PC-3 (cell line): ENCODE data around the gene KSR1. TPM values are rescaled to one million over a fixed set of nuclear protein-coding genes. Genes with fewer than 3 reads are reported as not detected.

ENCODE experiments used
- ATAC-seq: fragments of 200-7000 bp; cut with Tn5 transposase; 2 replicates; pipeline ENCODE4 v1.9.1; 2020; ENCODE audit warnings: mild to moderate bottlenecking, moderate library complexity
- BruUV-seq: library from RNA; stranded (reverse); fragments of 400-500 nt; replicated peaks from 2 replicates; lab custom pipeline; 2021; lab: Mats Ljungman, UMichigan
- CTCF ChIA-PET: fragments of 300-600 bp; sonication (Branson Sonifier 250); formaldehyde crosslinking; loops from one replicate; lab custom pipeline; 2022; ENCODE audit warnings: antibody characterized with exemption; lab: Charles Lee
- POLR2A ChIA-PET: fragments of 300-600 bp; sonication (Branson Sonifier 250); formaldehyde crosslinking; loops from one replicate; lab custom pipeline; 2022; ENCODE audit warnings: antibody characterized with exemption; ENCODE audit not compliant: unreplicated experiment; lab: Charles Lee
- DNase-seq: peaks from one replicate; pipeline ENCODE4 v3.0.0-alpha.2; 2015
- H2AFZ ChIP-seq: fragments of 300-600 bp; sonication (generic); 2 replicates; pipeline ENCODE4 v1.6.0; 2016; ENCODE audit warnings: antibody characterized with exemption, low read length
- H3F3A ChIP-seq: fragments of 300-600 bp; sonication (generic); one replicate; pipeline ENCODE4 v1.6.0; 2017; ENCODE audit warnings: antibody characterized with exemption, low read length, control low read depth, mild to moderate bottlenecking; ENCODE audit not compliant: unreplicated experiment
- H3K27ac ChIP-seq: fragments of 300-600 bp; sonication (generic); 2 replicates; pipeline ENCODE4 v1.5.1; 2016; ENCODE audit warnings: mild to moderate bottlenecking, low read length
- H3K27me3 ChIP-seq: fragments of 300-600 bp; sonication (generic); 2 replicates; pipeline ENCODE4 v1.6.1; 2016; ENCODE audit warnings: low read length, mixed read lengths
- H3K36me3 ChIP-seq: fragments of 300-600 bp; sonication (generic); 2 replicates; pipeline ENCODE4 v1.6.1; 2016; ENCODE audit warnings: low read depth, mixed run types, low read length, mixed read lengths
- H3K4me1 ChIP-seq: fragments of 300-600 bp; sonication (generic); 2 replicates; pipeline ENCODE4 v1.5.1; 2016; ENCODE audit warnings: low read length; ENCODE audit not compliant: insufficient read depth
- H3K4me2 ChIP-seq: fragments of 300-600 bp; sonication (generic); 2 replicates; pipeline ENCODE4 v1.6.0; 2016; ENCODE audit warnings: low read length
- H3K4me3 ChIP-seq: fragments of 300-600 bp; sonication (generic); 2 replicates; pipeline ENCODE4 v1.5.1; 2016; ENCODE audit warnings: mild to moderate bottlenecking, low read length, mixed read lengths
- H3K79me2 ChIP-seq: fragments of 300-600 bp; sonication (generic); 2 replicates; pipeline ENCODE4 v1.6.1; 2017; ENCODE audit warnings: low read length, mixed read lengths
- H3K9ac ChIP-seq: fragments of 300-600 bp; sonication (generic); 2 replicates; pipeline ENCODE4 v1.6.0; 2016; ENCODE audit warnings: mild to moderate bottlenecking, low read length
- H3K9me2 ChIP-seq: fragments of 300-600 bp; sonication (generic); replicated peaks from 2 replicates; pipeline ENCODE4 v1.6.1; 2016; ENCODE audit warnings: mixed run types, low read length, mixed read lengths
- H3K9me3 ChIP-seq: fragments of 300-600 bp; sonication (generic); 2 replicates; pipeline ENCODE4 v1.6.1; 2016; ENCODE audit warnings: low read length, mixed read lengths
- H4K20me1 ChIP-seq: fragments of 300-600 bp; sonication (generic); 2 replicates; pipeline ENCODE4 v1.6.1; 2016; ENCODE audit warnings: low read length, mixed read lengths
- CTCF ChIP-seq: fragments of 300-600 bp; sonication (generic); conservative IDR thresholded peaks from 2 replicates; pipeline ENCODE4 v1.5.1; 2017; ENCODE audit warnings: antibody characterized with exemption, low read depth, mild to moderate bottlenecking, low read length
- EZH2 ChIP-seq: fragments of 300-600 bp; sonication (generic); IDR thresholded peaks from one replicate; pipeline ENCODE4 v1.6.1; 2017; ENCODE audit warnings: antibody characterized with exemption, mild to moderate bottlenecking, low read length; ENCODE audit not compliant: unreplicated experiment
- EZH2phosphoT487 ChIP-seq: fragments of 300-600 bp; sonication (generic); IDR thresholded peaks from 2 replicates; pipeline ENCODE4 v1.6.1; 2018; ENCODE audit warnings: mild to moderate bottlenecking, antibody characterized with exemption, low read length, borderline replicate concordance
- intact Hi-C: fragments of 100-400 bp; cut with micrococcal nuclease; formaldehyde crosslinking; loops from 2 replicates; pipeline ENCODE4 v1.9.0; 2023
- total RNA-seq: library from RNA; depleted of rRNA; stranded (reverse); fragments of >200 nt; gene quantifications from 2 replicates; pipeline ENCODE4 v1.2.3, GENCODE V29; 2014

The KSR1 gene
- total RNA-seq, 1 experiment from 2014 or later, result 1.0 TPM

- no peak overlapping the region for H3K27ac ChIP-seq
- BruUV-seq, result no TSS peak
- no peak overlapping the region for H2AFZ ChIP-seq
- H3K9ac ChIP-seq, result no peak overlapping the region
- ChIA-PET CTCF (no interaction called here), POLR2A (no interaction called here)
- no peaks in the 10 kb centered on the region for H3K79me2 ChIP-seq
- ATAC-seq (no peak), DNase-seq (no peak)
- intact Hi-C loops, result no loop called here
- H3K4me3 ChIP-seq, result no peak overlapping the region
- no peaks in the 10 kb centered on the region for H3K36me3 ChIP-seq
- no peaks in the 10 kb centered on the region for H3K9me3 ChIP-seq
- H3F3A ChIP-seq, result no peaks in the 10 kb centered on the region
- no peaks in the 10 kb centered on the region for H3K4me1 ChIP-seq
- H4K20me1 ChIP-seq, result no peaks in the 10 kb centered on the region
- H3K9me2 ChIP-seq, result no peaks in the 10 kb centered on the region
- no peaks in the 10 kb centered on the region for H3K27me3 ChIP-seq
- no peak for TF ChIP-seq EZH2phosphoT487
- TF ChIP-seq CTCF, result no peak
- TF ChIP-seq EZH2, result no peak
- H3K4me2 ChIP-seq, result no peak overlapping the region
These were observed 27.3 kb upstream of the KSR1 start for GRCh38 chr17:27428781-27429505.

GRCh38 chr17:27429666-27430382, 26.4 kb upstream of the KSR1 start:
- H3K9me3 ChIP-seq, result no peaks in the 10 kb centered on the region
- no peaks in the 10 kb centered on the region for H4K20me1 ChIP-seq
- BruUV-seq, result no TSS peak
- ATAC-seq (no peak), DNase-seq (no peak)
- H3K4me1 ChIP-seq, result no peaks in the 10 kb centered on the region
- no peaks in the 10 kb centered on the region for H3K36me3 ChIP-seq
- ChIA-PET CTCF (no interaction called here), POLR2A (no interaction called here)
- H3K9ac ChIP-seq, result no peak overlapping the region
- intact Hi-C loops, result loop anchor here (2.0 kb wide), 1 partner anchor 75 kb away; no protein-coding TSS in a partner anchor
- no peak overlapping the region for H3K27ac ChIP-seq
- H3K4me3 ChIP-seq, result no peak overlapping the region
- H2AFZ ChIP-seq, result no peak overlapping the region
- H3K9me2 ChIP-seq, result no peaks in the 10 kb centered on the region
- H3K4me2 ChIP-seq, result no peak overlapping the region
- no peaks in the 10 kb centered on the region for H3K27me3 ChIP-seq
- H3F3A ChIP-seq, result no peaks in the 10 kb centered on the region
- H3K79me2 ChIP-seq, result no peaks in the 10 kb centered on the region
- TF ChIP-seq EZH2phosphoT487 (no peak), CTCF (no peak), EZH2 (no peak)

GRCh38 chr17:27430383-27430840, 25.8 kb upstream of the KSR1 start:
- DNase-seq, result no peak
- H4K20me1 ChIP-seq, result no peaks in the 10 kb centered on the region
- CTCF ChIA-PET, result no interaction called here
- H3K9me2 ChIP-seq, result no peaks in the 10 kb centered on the region
- H3K36me3 ChIP-seq, result no peaks in the 10 kb centered on the region
- intact Hi-C loops, result loop anchor here (2.0 kb wide), 1 partner anchor 76 kb away; no protein-coding TSS in a partner anchor
- no peak for TF ChIP-seq CTCF
- no peak for TF ChIP-seq EZH2
- TF ChIP-seq EZH2phosphoT487, result no peak
- no peaks in the 10 kb centered on the region for H3K9me3 ChIP-seq
- POLR2A ChIA-PET, result no interaction called here
- no peaks in the 10 kb centered on the region for H3F3A ChIP-seq
- no peak overlapping the region for H3K4me2 ChIP-seq
- H3K4me3 ChIP-seq, result no peak overlapping the region
- no peak overlapping the region for H2AFZ ChIP-seq
- no peaks in the 10 kb centered on the region for H3K4me1 ChIP-seq
- no peak overlapping the region for H3K27ac ChIP-seq
- no peak for ATAC-seq
- H3K79me2 ChIP-seq, result no peaks in the 10 kb centered on the region
- H3K9ac ChIP-seq, result no peak overlapping the region
- no TSS peak for BruUV-seq
- H3K27me3 ChIP-seq, result no peaks in the 10 kb centered on the region
